ENCODE results near the gene ANTKMT.

DNA sequence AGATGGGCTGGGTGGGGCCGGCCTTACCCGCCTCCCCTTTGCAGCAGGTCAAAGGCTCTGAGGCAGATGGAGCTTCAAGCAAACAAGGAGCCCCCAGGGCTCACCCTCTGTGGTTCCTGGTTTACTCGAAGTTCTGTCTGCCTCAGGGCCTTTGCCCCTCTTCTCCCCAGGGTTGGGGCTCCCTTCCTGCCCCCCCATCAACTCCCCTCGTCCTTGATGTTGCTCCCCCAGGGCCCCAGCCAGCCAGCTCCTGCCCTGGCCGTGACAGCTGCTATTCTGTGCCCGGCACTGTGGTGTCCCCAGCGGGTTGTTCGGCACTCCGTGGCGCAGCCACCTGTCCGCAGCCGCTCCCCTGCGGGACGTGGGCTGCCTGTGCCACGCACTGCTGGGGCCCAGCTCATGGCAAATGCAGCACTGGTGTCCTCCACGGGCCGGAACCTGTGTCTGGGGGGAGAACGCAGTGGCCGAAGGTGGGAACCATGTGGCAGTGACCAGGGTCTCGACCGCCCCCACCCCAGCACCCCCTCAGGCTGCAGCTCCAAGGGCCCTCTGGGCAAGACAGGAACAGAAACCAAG, 10.4 kb upstream of the ANTKMT start:
- TF ChIP-seq, protein P1, sequence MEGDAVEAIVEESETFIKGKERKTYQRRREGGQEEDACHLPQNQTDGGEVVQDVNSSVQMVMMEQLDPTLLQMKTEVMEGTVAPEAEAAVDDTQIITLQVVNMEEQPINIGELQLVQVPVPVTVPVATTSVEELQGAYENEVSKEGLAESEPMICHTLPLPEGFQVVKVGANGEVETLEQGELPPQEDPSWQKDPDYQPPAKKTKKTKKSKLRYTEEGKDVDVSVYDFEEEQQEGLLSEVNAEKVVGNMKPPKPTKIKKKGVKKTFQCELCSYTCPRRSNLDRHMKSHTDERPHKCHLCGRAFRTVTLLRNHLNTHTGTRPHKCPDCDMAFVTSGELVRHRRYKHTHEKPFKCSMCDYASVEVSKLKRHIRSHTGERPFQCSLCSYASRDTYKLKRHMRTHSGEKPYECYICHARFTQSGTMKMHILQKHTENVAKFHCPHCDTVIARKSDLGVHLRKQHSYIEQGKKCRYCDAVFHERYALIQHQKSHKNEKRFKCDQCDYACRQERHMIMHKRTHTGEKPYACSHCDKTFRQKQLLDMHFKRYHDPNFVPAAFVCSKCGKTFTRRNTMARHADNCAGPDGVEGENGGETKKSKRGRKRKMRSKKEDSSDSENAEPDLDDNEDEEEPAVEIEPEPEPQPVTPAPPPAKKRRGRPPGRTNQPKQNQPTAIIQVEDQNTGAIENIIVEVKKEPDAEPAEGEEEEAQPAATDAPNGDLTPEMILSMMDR (conservative IDR thresholded peaks at IDR 0.05 in 1 of 2, IDR thresholded peaks at IDR 0.05 in 1 of 2; ENCODE audit: low read depth in 1 of 2, low read length in 2 of 2): no peak
- no peak for TF ChIP-seq EZH2 (IDR thresholded peaks at IDR 0.05; ENCODE audit: low read length, missing control alignments)

Measured in fibroblast of lung (primary cell).